BLaER1 (cell line): Measurements from ENCODE around the gene VAV1.

ENCODE experiments used
- H3K27ac ChIP-seq: shearing (Covaris generic); formaldehyde crosslinking; 2 replicates; pipeline ENCODE4 v1.8.1; 2022
- H3K27me3 ChIP-seq: shearing (Covaris generic); formaldehyde crosslinking; 2 replicates; pipeline ENCODE4 v1.8.1; 2022
- H3K36me3 ChIP-seq: shearing (Covaris generic); formaldehyde crosslinking; 2 replicates; pipeline ENCODE4 v1.8.1; 2022
- H3K4me1 ChIP-seq: shearing (Covaris generic); formaldehyde crosslinking; 2 replicates; pipeline ENCODE4 v1.8.1; 2022
- H3K4me2 ChIP-seq: shearing (Covaris generic); formaldehyde crosslinking; 2 replicates; pipeline ENCODE4 v1.8.1; 2022
- H3K4me3 ChIP-seq: shearing (Covaris generic); formaldehyde crosslinking; 2 replicates; pipeline ENCODE4 v1.8.1; 2022
- H3K9ac ChIP-seq: shearing (Covaris generic); formaldehyde crosslinking; 2 replicates; pipeline ENCODE4 v1.8.1; 2022
- H3K9me3 ChIP-seq: shearing (Covaris generic); formaldehyde crosslinking; 2 replicates; pipeline ENCODE4 v1.8.1; 2022
- H4K20me1 ChIP-seq: shearing (Covaris generic); formaldehyde crosslinking; 2 replicates; pipeline ENCODE4 v1.8.1; 2022
- Cebpa-rat ChIP-seq: shearing (Covaris generic); IDR thresholded peaks from 2 replicates; pipeline ENCODE4 v1.8.1; 2022

Gene VAV1

DNA sequence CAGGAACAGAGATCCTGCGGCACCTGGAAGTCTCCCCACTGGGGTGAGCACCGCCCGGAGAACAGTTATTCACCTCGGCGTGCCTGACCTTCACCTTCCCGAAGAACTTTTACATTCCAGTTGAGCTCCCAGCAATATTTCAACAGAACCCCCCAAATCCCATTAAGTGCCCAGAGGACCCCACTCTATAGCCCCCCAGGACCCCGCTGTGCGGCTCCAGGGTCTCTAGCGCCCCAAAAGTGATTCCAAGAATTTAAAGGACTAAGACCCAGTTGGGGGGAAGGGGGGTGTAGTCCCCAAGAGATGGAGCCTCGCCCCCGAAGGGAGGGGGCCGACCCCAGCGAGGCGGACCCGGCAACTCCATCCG lies 35.6 kb upstream of the VAV1 start:
- H3K4me1 ChIP-seq, result peaks cover 45% of the 10 kb centered on the region

DNA sequence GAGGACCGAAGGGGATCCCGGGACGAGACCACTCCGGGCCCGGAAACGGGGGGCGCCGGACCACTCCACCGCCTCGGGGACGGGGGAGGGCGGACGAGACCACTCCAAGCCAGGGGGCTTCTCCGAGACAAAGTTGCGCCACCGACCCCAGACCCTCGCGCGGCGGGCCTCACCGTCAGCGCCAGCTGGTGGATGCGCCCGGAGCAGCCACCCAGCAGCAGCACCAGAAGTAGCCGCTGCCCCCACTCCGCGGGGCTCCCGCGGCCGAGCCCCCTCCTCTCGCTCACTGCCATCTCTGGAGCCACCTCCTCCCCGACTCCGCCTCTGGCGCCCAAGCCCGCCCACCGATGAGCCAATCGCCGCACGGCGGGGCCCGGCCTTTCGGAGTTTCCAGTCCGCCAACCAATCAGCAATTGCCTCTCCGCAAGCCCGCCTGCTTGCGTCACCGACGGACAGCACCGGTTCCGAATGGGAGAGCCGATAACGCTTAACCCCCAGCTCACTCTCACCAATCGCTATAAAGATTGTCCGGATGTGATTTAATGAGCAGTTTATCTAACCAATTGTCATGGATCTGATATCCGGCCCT lies 35.1 kb upstream of the VAV1 start, which contains the start of gene GPR108:
Gene GPR108 (minus strand): TSS at position 297 of the 589 bp plus-strand sequence. CDS start 4 bp downstream, at position 293.
- H3K9me3 ChIP-seq, result no peaks in the 10 kb centered on the region
- peak within 1 kb of the TSS; percentile 96 for H3K9ac ChIP-seq
- H3K27me3 ChIP-seq, result no peaks in the 10 kb centered on the region
- H3K4me3 ChIP-seq, result peak within 1 kb of the TSS; percentile 90
- peak within 1 kb of the TSS; percentile 99 for H3K27ac ChIP-seq
- H3K4me1 ChIP-seq, result peaks cover 45% of the 10 kb centered on the region
- H3K4me2 ChIP-seq, result peak within 1 kb of the TSS; percentile 97
- H3K36me3 ChIP-seq, result peaks cover 16% of the 10 kb centered on the region
- H4K20me1 ChIP-seq, result peaks cover 9% of the 10 kb centered on the region; the same call in 1 of the 2 replicates
- peak; percentile 14; the same call in 1 of the 2 replicates for TF ChIP-seq Cebpa-rat

More for the DNA sequence above, 35.6 kb upstream of the VAV1 start:
- no peak for TF ChIP-seq Cebpa-rat
- Histone ChIP-seq H3K27ac (peak overlapping the region; percentile 99), H3K27me3 (no peaks in the 10 kb centered on the region), H3K4me3 (peak overlapping the region; percentile 90), H3K9ac (peak overlapping the region; percentile 96), H3K4me2 (peak overlapping the region; percentile 92), H4K20me1 (peaks cover 9% of the 10 kb centered on the region; the same call in 1 of the 2 replicates), H3K36me3 (peaks cover 21% of the 10 kb centered on the region), H3K9me3 (no peaks in the 10 kb centered on the region)

DNA sequence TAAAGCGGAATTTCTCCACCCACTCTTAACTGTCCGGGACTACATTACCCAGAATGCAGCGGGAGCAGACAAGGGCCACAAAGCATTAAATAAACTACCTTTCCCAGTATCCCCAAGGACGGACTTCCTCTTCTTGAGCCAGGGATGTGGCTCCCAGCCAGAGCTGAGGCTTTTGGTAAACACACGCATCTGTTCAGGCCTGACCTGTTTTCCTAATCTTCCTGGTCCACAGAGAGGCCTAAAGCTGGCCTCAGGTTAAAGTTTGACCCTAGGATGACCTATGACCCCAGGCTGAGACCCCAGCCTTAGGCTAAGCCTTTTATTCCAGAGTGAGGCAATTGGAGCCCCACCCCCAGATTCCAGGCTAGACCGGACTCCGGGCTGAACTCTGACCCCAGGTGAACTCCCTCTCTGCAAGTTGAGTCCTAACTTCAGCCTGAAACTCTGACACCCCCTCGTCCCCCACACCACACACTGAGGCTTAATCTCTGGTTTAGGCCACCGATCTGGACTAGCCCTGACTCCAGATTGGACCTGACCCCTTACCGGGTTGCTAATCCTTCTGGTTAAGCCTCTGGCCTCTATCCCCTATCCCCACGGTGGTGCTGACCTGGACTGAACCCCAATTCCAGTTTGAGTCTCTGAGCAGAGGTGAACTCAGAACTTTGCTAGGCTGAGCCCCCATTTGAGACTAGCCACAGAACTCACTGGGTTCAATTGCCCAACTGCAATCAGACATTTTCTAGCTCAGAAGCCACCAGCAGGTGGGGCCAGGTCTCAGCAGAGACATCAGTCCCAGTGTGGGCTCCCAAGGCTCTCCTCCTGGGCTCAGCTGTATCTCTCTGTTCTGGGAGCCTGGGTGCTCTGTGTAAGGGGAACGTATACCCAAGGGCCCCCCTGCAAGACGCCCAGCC lies 34.4 kb upstream of the VAV1 start:
- Histone ChIP-seq H3K4me1 (peaks cover 45% of the 10 kb centered on the region), H3K4me3 (peak overlapping the region; percentile 57)

DNA sequence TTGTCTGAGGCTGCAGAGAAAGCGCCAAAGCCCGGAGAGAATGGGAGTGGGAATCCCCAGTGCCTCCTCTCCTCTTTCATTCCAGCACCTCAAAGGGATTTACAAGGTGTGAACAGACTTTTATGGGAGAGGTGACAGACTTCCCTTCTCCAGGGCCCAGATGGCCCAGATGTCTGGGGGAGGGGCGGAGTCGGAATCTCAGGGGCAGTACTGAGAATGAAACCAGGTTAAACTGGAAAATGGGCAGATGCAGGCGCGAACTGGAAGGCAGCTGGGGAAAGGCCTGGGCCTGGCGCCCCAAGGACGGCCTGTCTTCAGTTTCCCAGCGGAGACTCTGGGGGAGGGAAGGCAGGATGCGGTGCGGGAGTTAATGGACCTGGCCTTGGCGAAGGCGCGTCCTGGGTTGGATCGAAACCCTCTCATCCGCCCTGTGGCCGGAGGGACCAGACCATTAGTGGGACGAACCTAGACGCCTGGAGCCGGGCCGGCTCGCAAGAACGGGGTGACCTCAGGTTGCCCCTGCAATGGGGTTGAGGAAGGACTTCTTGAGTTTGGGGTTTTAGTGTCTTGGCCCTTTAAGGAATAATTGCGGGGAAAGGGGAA lies 33.6 kb upstream of the VAV1 start:
- H3K27ac ChIP-seq, result peak overlapping the region; percentile 78
- H3K9me3 ChIP-seq, result no peaks in the 10 kb centered on the region
- H3K4me1 ChIP-seq, result peaks cover 45% of the 10 kb centered on the region
- TF ChIP-seq Cebpa-rat, result no peak; the same call in 1 of the 2 replicates
- H3K4me3 ChIP-seq, result peak overlapping the region; percentile 57
- peaks cover 15% of the 10 kb centered on the region for H3K36me3 ChIP-seq
- H3K4me2 ChIP-seq, result peak overlapping the region; percentile 97
- H3K9ac ChIP-seq, result peak overlapping the region; percentile 65
- peaks cover 9% of the 10 kb centered on the region; the same call in 1 of the 2 replicates for H4K20me1 ChIP-seq
- H3K27me3 ChIP-seq, result no peaks in the 10 kb centered on the region

More for the DNA sequence above, 34.4 kb upstream of the VAV1 start:
- Histone ChIP-seq H3K27me3 (no peaks in the 10 kb centered on the region), H3K9ac (peak overlapping the region; percentile 65; the same call in 1 of the 2 replicates), H3K4me2 (peak overlapping the region; percentile 97), H3K27ac (peak overlapping the region; percentile 78), H3K36me3 (peaks cover 16% of the 10 kb centered on the region), H4K20me1 (peaks cover 9% of the 10 kb centered on the region; the same call in 1 of the 2 replicates), H3K9me3 (no peaks in the 10 kb centered on the region)
- peak; percentile 83 for TF ChIP-seq Cebpa-rat

DNA sequence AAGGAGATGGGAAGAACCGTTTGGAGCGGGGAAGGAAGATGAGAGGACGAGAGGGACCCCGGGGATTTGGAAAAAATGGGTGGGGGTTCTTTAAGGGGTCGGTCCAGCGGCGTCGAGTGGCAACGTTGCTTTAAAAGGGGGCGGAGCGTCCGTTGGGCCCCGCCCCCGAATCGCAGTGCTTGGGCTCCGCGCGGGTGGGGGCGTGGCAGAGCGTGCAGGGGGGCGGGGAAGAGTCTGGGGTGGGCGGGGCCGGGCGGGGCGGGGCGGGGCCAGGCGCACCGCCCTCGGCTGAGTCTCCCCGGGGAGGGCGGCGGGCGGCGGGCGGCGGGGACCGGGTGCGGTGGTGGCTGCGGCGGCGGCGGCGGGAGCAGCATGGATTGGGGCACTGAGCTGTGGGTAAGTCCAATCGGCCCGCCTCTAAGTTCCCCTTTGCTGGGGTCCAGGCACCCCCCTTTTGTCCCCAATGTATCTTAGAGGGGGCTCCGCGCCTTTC lies 33.1 kb upstream of the VAV1 start, which contains the start of gene TRIP10:
Gene TRIP10 (plus strand): TSS at position 291 of the 493 bp plus-strand sequence. CDS start 82 bp downstream, at position 373.
- Histone ChIP-seq H3K27ac (peak within 1 kb of the TSS; percentile 78), H4K20me1 (peaks cover 9% of the 10 kb centered on the region; the same call in 1 of the 2 replicates), H3K9me3 (no peaks in the 10 kb centered on the region), H3K4me3 (peak within 1 kb of the TSS; percentile 78), H3K4me1 (peaks cover 45% of the 10 kb centered on the region), H3K4me2 (peak within 1 kb of the TSS; percentile 99), H3K36me3 (peaks cover 20% of the 10 kb centered on the region), H3K27me3 (no peaks in the 10 kb centered on the region), H3K9ac (peak within 1 kb of the TSS; percentile 76)
- no peak for TF ChIP-seq Cebpa-rat

DNA sequence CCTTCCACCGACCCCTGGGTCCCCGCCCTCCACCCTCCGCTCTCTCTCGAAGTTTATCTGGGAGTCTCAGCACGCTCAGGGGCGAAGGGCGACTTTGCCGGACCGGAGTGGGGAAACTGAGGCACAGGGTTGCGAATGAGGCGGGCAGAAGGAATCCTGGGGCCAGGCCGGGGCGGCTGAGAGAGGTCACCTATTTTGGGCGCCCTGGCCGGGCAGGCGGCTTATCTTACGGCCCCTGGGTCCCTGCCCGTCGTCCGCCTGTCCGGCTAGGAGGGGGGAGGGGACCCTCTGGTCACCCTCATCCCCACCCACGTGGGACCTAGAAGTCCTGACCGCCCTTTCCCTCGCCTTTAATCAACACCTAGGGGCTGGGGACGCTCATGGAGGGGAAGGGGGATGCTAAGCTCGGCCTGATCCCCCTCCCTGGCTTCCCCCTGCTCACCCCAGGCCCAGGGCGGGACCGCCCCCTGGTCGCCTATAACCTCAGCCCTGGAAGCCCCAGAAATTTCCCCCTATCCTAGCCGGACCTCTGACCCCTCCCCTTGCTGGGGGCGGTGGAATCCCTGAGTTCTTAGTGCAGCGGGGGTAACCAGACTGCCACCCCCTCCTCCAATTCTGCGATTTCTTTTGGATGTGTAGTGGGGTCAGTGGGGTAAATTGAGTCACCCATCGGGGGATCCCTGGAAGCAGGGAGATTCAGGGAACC lies 32.5 kb upstream of the VAV1 start:
- Histone ChIP-seq H4K20me1 (peaks cover 9% of the 10 kb centered on the region; the same call in 1 of the 2 replicates), H3K4me3 (peak overlapping the region; percentile 78), H3K36me3 (peaks cover 26% of the 10 kb centered on the region), H3K27me3 (no peaks in the 10 kb centered on the region), H3K9me3 (no peaks in the 10 kb centered on the region), H3K9ac (peak overlapping the region; percentile 76), H3K4me2 (peak overlapping the region; percentile 99), H3K4me1 (peaks cover 45% of the 10 kb centered on the region), H3K27ac (peak overlapping the region; percentile 63)
- no peak for TF ChIP-seq Cebpa-rat

DNA sequence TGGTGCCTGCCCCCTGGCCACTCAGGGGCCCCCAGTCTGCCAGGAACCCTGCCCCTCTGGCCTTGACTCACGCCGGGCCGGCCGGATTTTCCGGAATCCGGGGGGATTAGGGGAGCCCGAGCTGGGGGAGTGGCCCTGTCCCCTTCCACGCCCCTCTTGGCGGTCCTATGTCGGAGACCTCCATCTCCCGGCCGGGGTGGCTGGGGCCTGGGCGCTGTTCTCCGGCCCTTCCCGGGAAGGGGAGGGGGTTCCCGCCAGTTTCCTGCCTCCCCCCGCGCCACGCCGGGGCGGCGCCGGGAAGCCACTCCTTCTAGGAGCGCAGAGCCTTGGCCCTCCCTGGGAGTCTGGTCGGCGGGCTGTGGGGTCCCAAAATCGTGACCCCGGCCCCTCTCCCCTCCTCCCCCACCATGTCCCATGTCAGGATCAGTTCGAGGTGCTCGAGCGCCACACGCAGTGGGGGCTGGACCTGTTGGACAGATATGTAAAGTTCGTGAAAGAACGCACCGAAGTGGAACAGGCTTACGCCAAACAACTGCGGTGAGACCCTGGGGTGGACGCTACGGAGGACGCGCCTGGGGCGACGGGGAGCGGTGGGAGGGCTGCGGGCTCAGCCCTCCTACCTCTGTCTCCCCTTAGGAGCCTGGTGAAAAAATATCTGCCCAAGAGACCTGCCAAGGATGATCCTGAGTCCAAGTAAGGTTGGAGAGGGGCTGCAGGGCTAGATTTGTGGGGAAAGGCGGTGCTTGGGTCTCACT lies 31.7 kb upstream of the VAV1 start:
- Histone ChIP-seq H3K27ac (peak overlapping the region; percentile 63), H3K36me3 (peaks cover 33% of the 10 kb centered on the region), H3K4me2 (peak overlapping the region; percentile 99), H3K4me3 (peak overlapping the region; percentile 78), H3K4me1 (peaks cover 40% of the 10 kb centered on the region), H4K20me1 (peaks cover 6% of the 10 kb centered on the region; the same call in 1 of the 2 replicates), H3K9me3 (no peaks in the 10 kb centered on the region), H3K27me3 (no peaks in the 10 kb centered on the region), H3K9ac (peak overlapping the region; percentile 76)
- TF ChIP-seq Cebpa-rat, result no peak

DNA sequence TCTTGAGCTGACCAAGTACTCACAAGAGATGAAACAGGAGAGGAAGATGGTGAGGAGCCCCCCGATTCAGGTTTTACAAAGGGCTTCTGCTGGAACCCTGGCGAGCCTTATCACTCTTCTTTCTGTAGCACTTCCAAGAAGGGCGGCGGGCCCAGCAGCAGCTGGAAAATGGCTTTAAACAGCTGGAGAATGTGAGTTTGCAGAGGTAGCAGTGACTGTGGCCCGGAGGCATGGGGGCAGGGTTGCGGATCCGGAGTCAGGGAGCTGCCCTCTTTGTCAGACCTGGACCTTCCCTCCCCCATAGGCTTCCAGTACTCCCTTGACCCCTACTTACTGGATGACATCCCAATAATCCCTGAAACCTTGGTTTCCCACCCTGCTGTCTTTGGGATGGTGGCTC lies 29.4 kb upstream of the VAV1 start:
- Histone ChIP-seq H3K36me3 (peaks cover 52% of the 10 kb centered on the region), H3K27ac (no peak overlapping the region), H4K20me1 (peaks cover 5% of the 10 kb centered on the region; the same call in 1 of the 2 replicates), H3K9me3 (no peaks in the 10 kb centered on the region), H3K4me3 (no peak overlapping the region), H3K4me1 (peaks cover 30% of the 10 kb centered on the region), H3K27me3 (no peaks in the 10 kb centered on the region), H3K9ac (no peak overlapping the region), H3K4me2 (no peak overlapping the region)
- no peak for TF ChIP-seq Cebpa-rat
